DOHH2 (cell line): ENCODE results near the gene FAXC.

Source experiments
- CTCF ChIP-seq: fragments of 200-600 bp; sonication (generic); IDR thresholded peaks from one replicate; pipeline ENCODE4 v1.5.1; 2014; ENCODE audit warnings: antibody characterized with exemption, mild to moderate bottlenecking, low read depth, low read length; ENCODE audit not compliant: poor library complexity, severe bottlenecking
- EZH2phosphoT487 ChIP-seq: fragments of 200-600 bp; sonication (generic); IDR thresholded peaks from 2 replicates; pipeline ENCODE4 v1.6.1; 2017; ENCODE audit warnings: borderline replicate concordance, mild to moderate bottlenecking, antibody characterized with exemption, low read length, moderate library complexity, mixed read lengths

DNA sequence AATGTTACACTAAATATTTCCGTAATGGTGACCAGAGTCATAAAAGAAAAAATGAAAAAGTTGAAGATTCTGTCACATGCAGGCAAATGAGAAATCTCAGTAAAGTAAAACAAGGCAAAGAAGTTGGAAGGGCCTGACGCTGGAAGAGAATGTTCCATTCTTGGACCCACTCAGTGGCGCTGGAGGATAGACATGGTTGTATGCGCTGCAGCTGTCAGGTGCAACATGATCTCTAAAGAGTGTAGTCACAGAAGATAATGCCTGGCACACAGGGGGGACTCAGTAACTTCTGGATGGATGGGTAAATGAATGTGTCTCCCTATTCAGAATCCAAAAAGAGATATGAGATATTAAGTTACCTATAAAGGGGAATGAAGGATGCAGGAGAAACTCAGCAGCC is 116.3 kb downstream of the FAXC start:
- TF ChIP-seq CTCF, result no peak
- no peak for TF ChIP-seq EZH2phosphoT487
